Uterus (tissue), 4 donors: ENCODE measurements around the gene MEF2B. TPM values are rescaled to one million over a fixed set of nuclear protein-coding genes. Genes with fewer than 3 reads are reported as not detected.
"Not testable (repeated sequence)": the region's sequence is repeated elsewhere in the genome, so short reads cannot be mapped to it uniquely, and the experiment has no call there.

Experiments used
- DNase-seq, 2 donors: peaks; one replicate each; pipeline ENCODE4 v3.0.0-alpha.2; 2019 to 2020
- H3K27ac ChIP-seq, 2 donors: fragments of 200-600 bp; sonication (generic); 1 replicate in 1 of 2; 2 replicates in 1 of 2; pipeline ENCODE4 v1.5.1; 2016 to 2018
- H3K27me3 ChIP-seq, 2 donors: fragments of 200-600 bp; sonication (generic); one replicate each; pipeline ENCODE4 v1.5.1; 2018 to 2019; ENCODE audit warnings: control low read depth in 1 of 2
- H3K36me3 ChIP-seq, 2 donors: fragments of 200-600 bp; sonication (generic); one replicate each; pipeline ENCODE4 v1.5.1; 2019; ENCODE audit warnings: control low read depth in 1 of 2
- H3K4me1 ChIP-seq, 2 donors: fragments of 200-600 bp; sonication (generic); one replicate each; pipeline ENCODE4 v1.5.1; 2018 to 2019; ENCODE audit warnings: control low read depth in 1 of 2
- H3K4me3 ChIP-seq, 2 donors: fragments of 200-600 bp; sonication (generic); 1 replicate in 1 of 2; 2 replicates in 1 of 2; pipeline ENCODE4 v1.5.1; 2018 to 2019; ENCODE audit warnings: mild to moderate bottlenecking in 1 of 2
- H3K9me3 ChIP-seq, 2 donors: fragments of 200-600 bp; sonication (generic); one replicate each; pipeline ENCODE4 v1.5.1; 2019; ENCODE audit warnings: control low read depth in 1 of 2
- POLR2A ChIP-seq, 2 donors: fragments of 450-650 bp; IDR thresholded peaks; one replicate each; pipeline ENCODE4 v1.6.1; 2016; ENCODE audit warnings: antibody characterized with exemption in 2 of 2, mild to moderate bottlenecking in 1 of 2, moderate library complexity in 1 of 2
- intact Hi-C: fragments of 100-400 bp; cut with DNase I; formaldehyde crosslinking; loops from one replicate; pipeline ENCODE4 v1.15.1; 2023; ENCODE audit warnings: low total_unique reads
- total RNA-seq, 4 donors: library from RNA; depleted of rRNA in 3 of 4; stranded (reverse); fragments of >200 nt in 3 of 4; gene quantifications; one replicate each; pipeline versions ENCODE4 v1.1.0 to v1.2.4, GENCODE V29; 2014 to 2023
- TF ChIP-seq, protein P1 (sequence below), 4 experiments: fragments of 200-600 bp in 2 of 4; fragments of 450-650 bp in 2 of 4; sonication (generic) in 2 of 4; IDR thresholded peaks; one replicate each; pipeline ENCODE4 v1.5.1; 2016 to 2019; ENCODE audit warnings: antibody characterized with exemption in 4 of 4, mild to moderate bottlenecking in 2 of 4, moderate library complexity in 1 of 4
- donor health status: DM: yes; HTN: yes; CAD: no.

The MEF2B gene
- total RNA-seq, 4 donors from 2014 or later, result 0.55 to 2.0 TPM; not detected in 2

DNA sequence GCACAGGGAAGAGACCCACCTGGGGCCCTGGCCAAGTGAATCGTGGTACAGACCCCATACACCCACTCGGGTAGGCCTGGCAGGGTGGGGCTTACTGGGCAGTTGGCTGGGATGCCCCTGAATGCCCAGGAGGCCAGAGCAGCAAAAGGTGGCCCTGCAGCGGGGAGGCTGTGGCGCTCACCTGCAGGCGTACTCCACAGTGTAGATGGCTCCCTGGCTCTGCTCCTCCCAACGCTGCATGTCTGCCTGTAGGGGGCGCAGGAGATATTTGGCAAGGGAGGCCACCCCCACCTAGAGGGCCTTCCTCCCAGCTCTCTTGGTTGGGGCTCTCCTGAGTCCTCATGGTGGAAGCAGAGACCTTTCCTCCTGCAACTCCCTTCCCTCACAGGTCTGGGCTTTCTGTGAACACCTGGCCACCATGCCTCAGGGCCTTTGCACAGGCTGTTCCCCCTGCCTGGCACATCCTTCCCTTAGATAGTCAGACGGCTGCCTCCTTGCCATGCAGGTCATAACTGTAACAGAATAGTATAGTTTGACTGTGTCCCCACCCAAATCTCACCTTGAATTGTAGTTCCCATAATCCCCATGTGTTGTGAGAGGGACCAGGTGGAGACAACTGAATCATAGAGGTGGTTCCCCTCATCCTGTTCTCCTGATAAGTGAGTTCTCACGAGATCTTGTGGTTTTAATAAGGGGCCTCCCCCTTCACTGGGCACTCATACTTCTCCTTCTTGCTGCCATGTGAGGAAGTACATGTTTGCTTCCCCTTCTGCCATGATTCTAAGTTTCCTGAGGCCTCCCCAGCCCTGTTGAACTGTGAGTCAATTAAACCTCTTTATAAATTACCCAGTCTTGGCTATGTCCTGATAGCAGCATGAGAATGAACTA lies 16.0 kb upstream of the MEF2B start:
- H3K36me3 ChIP-seq, result no peaks in the 10 kb centered on the region
- no peaks in the 10 kb centered on the region for H3K9me3 ChIP-seq
- TF ChIP-seq, protein P1, sequence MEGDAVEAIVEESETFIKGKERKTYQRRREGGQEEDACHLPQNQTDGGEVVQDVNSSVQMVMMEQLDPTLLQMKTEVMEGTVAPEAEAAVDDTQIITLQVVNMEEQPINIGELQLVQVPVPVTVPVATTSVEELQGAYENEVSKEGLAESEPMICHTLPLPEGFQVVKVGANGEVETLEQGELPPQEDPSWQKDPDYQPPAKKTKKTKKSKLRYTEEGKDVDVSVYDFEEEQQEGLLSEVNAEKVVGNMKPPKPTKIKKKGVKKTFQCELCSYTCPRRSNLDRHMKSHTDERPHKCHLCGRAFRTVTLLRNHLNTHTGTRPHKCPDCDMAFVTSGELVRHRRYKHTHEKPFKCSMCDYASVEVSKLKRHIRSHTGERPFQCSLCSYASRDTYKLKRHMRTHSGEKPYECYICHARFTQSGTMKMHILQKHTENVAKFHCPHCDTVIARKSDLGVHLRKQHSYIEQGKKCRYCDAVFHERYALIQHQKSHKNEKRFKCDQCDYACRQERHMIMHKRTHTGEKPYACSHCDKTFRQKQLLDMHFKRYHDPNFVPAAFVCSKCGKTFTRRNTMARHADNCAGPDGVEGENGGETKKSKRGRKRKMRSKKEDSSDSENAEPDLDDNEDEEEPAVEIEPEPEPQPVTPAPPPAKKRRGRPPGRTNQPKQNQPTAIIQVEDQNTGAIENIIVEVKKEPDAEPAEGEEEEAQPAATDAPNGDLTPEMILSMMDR (IDR thresholded peaks at IDR 0.05), result peak in 3 of 4 experiments; percentile 20 to 27 (median 25)
- no peak for TF ChIP-seq POLR2A (IDR thresholded peaks at IDR 0.05)
- intact Hi-C loops, result no loop called here
- H3K27me3 ChIP-seq, result no peaks in the 10 kb centered on the region
- no peak overlapping the region for H3K4me3 ChIP-seq
- DNase-seq, result no peak
- H3K4me1 ChIP-seq, result peaks cover 0 to 17% of the 10 kb centered on the region in 2 donors
- H3K27ac ChIP-seq, result no peak overlapping the region

DNA sequence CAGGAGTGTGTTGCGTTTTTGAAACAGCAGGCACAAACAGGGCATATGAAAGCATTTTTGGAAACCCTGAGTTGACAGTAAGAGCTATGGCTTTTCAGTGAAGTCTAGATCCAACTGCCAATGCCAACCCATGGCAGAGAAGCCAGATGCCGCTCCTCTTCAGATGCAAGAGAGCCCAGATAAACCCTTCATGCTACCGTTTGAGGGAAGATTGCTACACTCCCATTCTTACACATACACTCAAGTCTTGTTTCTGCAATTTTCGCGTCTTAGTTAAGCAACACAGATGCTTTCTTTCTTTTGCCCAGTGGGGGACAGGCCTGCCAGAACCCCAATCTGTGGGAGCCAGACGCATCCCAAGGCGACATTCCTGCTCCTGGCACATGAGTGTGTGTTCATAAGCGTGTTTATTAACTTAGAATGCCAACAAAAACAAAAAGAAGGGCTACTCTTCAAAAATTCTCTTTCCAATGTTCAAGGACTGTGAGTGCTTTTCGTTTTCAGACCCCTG lies 11.5 kb upstream of the MEF2B start:
- no peaks in the 10 kb centered on the region for H3K4me1 ChIP-seq
- intact Hi-C loops, result no loop called here
- no peak for TF ChIP-seq POLR2A (IDR thresholded peaks at IDR 0.05)
- TF ChIP-seq, protein P1 (IDR thresholded peaks at IDR 0.05), result no peak

DNA sequence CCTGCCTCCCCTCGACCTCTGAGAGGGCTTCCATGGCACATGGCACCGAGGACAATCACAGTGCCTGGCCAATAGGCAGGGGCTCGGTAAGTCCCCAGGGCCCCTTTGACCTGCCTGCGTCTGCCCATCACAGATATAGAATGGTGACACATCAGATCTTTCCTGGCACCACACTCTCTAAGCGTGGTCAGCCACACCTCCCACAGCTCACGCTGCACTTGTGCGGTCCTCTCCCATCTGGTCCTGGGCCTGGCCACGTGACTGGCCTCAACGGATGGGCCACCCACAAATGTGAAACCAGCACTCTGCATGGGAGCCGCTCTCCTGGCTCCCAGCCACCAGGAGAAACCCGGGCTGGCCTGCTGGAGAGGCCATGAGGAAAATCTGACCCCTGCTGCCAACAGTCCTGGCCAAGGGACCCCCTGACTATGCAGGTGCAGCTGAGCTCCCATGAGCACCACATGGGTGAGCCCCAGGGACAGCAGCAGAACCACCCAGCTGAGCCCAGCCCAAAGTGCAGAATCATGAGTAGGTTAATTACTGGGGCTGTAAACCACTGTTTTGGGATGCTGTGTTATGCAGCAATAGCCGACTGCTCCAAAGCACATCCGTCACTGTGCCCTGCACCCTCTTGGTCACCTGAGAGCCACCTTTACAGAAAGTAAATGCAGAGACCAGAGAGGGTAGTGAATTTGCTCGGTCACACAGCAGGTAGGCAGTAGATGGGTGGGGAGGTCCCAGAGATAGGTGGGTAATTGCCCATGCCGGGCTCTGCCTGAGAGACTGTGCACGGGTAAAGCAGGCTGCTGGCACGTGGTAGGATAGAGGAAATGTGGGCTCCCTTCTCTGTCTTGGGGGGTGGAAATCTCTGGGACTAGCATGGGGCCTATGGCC lies 9.7 kb upstream of the MEF2B start:
- TF ChIP-seq, protein P1 (IDR thresholded peaks at IDR 0.05), result no peak
- no peak for TF ChIP-seq POLR2A (IDR thresholded peaks at IDR 0.05)
- H3K27me3 ChIP-seq, result no peaks in the 10 kb centered on the region
- DNase-seq, result no peak
- H3K27ac ChIP-seq, result no peak overlapping the region
- H3K4me1 ChIP-seq, result no peaks in the 10 kb centered on the region
- no peak overlapping the region for H3K4me3 ChIP-seq
- intact Hi-C loops, result no loop called here
- no peaks in the 10 kb centered on the region for H3K36me3 ChIP-seq
- no peaks in the 10 kb centered on the region for H3K9me3 ChIP-seq

More for the DNA sequence above, 11.5 kb upstream of the MEF2B start:
- Histone ChIP-seq H3K27ac (no peak overlapping the region), H3K4me3 (no peak overlapping the region), H3K9me3 (no peaks in the 10 kb centered on the region), H3K36me3 (no peaks in the 10 kb centered on the region), H3K27me3 (no peaks in the 10 kb centered on the region)
- DNase-seq, result no peak

DNA sequence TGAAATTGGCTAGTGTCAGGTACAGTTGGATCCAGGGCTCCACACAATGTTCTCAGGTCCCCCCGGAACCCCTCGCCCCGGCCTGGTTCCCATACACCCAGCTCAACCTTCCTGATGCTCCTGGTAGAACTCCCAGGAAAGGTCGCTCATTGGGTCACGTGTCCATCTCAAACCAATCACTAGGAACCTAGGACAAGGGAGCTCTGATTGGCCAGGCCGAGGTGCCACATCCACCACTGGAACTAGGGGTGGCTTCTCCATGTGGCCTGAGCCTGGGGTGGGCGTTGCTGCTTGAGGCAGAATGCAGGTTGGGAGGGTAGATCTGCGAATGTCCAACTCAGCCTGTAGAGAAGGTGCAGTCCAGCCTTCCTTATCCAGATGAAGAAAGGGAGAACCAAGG lies 6.9 kb upstream of the MEF2B start:
- Histone ChIP-seq H3K36me3 (no peaks in the 10 kb centered on the region), H3K27ac (no peak overlapping the region), H3K4me1 (no peaks in the 10 kb centered on the region), H3K4me3 (no peak overlapping the region), H3K9me3 (no peaks in the 10 kb centered on the region), H3K27me3 (no peaks in the 10 kb centered on the region)
- TF ChIP-seq POLR2A (IDR thresholded peaks at IDR 0.05), result no peak
- TF ChIP-seq, protein P1 (IDR thresholded peaks at IDR 0.05), result no peak
- no peak for DNase-seq
- intact Hi-C loops, result no loop called here

DNA sequence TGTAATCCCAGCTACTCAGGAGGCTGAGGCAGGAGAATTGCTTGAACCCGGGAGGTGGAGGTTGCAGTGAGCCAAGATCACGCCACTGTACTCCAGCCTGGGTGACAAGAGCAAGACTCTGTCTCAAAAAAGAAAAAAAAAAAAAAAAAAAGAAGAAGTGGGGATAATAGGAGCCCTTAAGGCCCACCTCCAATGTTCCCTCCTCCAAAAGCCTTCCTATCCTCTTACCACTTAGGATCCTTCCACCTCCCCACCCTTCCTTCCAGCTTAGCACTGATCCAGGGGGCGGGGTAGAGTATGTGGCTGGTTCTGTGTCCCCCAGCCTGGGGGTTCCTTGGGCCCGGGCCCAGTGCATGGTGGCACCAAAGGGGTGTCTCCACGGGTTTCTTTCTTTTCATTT lies 3.2 kb upstream of the MEF2B start:
- DNase-seq, H3K4me3 ChIP-seq, H3K27me3 ChIP-seq, H3K27ac ChIP-seq, H3K36me3 ChIP-seq, intact Hi-C loops, H3K4me1 ChIP-seq, H3K9me3 ChIP-seq: not testable (repeated sequence)
